GM15510 (cell line): ENCODE data around the gene PEX11G.

ENCODE experiments used
- POLR2A ChIP-seq: IDR thresholded peaks from 3 replicates; pipeline ENCODE4 v1.6.1; 2011; ENCODE audit warnings: borderline replicate concordance; ENCODE audit not compliant: insufficient read length; ENCODE audit errors: extremely low read depth

Gene PEX11G

GRCh38 chr19:7526059-7526929 is 37.5 kb upstream of the PEX11G start:
- TF ChIP-seq POLR2A = no peak

- TF ChIP-seq POLR2A = no peak
Measured at GRCh38 chr19:7524992-7525739, 36.3 kb upstream of the PEX11G start.

GRCh38 chr19:7524523-7524922 is 35.7 kb upstream of the PEX11G start:
- TF ChIP-seq POLR2A = no peak

GRCh38 chr19:7522923-7523667 is 34.3 kb upstream of the PEX11G start:
- no peak for TF ChIP-seq POLR2A

GRCh38 chr19:7522072-7522922 is 33.5 kb upstream of the PEX11G start, which contains the start of gene MCOLN1:
MCOLN1 (plus strand) TSS chr19:7522624; CDS start chr19:7522751, 127 bp downstream.
- peak; percentile 73 for TF ChIP-seq POLR2A

GRCh38 chr19:7521551-7522071 is 32.8 kb upstream of the PEX11G start:
- TF ChIP-seq POLR2A = no peak

- TF ChIP-seq POLR2A = no peak
Measured at GRCh38 chr19:7520131-7521051, 31.6 kb upstream of the PEX11G start.

- no peak for TF ChIP-seq POLR2A
Measured at GRCh38 chr19:7519361-7520130, 30.7 kb upstream of the PEX11G start.

GRCh38 chr19:7516878-7517277 is 28.0 kb upstream of the PEX11G start:
- no peak for TF ChIP-seq POLR2A

GRCh38 chr19:7516333-7516732 is 27.5 kb upstream of the PEX11G start:
- no peak for TF ChIP-seq POLR2A

GRCh38 chr19:7515645-7516151 is 26.9 kb upstream of the PEX11G start, which contains the start of gene ZNF358:
ZNF358 (plus strand) TSS chr19:7516103; CDS start chr19:7519243, 3,140 bp downstream.
- TF ChIP-seq POLR2A = no peak

GRCh38 chr19:7515110-7515644 is 26.3 kb upstream of the PEX11G start:
- TF ChIP-seq POLR2A = no peak
